Gastrocnemius medialis (tissue), 4 donors: Measurements from ENCODE around the gene PAX5. TPM values are rescaled to one million over a fixed set of nuclear protein-coding genes. Genes with fewer than 3 reads are reported as not detected.

Experiments used
- ATAC-seq, 2 donors: fragments of 150-250 bp; one replicate each; pipeline ENCODE4 v1.9.1; 2016
- DNase-seq, 2 donors: peaks; one replicate each; pipeline ENCODE4 v3.0.0-alpha.2; 2019
- H3K27ac ChIP-seq, 4 donors: fragments of 200-600 bp; sonication (generic); 1 replicate in 1 of 4; 2 replicates in 3 of 4; pipeline ENCODE4 v1.5.1; 2016 to 2018; ENCODE audit warnings: mild to moderate bottlenecking in 2 of 4, moderate library complexity in 1 of 4
- H3K27me3 ChIP-seq, 3 donors: fragments of 200-600 bp; sonication (generic) in 2 of 3; 1 replicate in 1 of 3; 2 replicates in 2 of 3; pipeline versions ENCODE4 v1.5.1 to v1.6.0; 2016 to 2019; ENCODE audit warnings: mild to moderate bottlenecking in 1 of 3, moderate library complexity in 1 of 3
- H3K36me3 ChIP-seq, 2 donors: fragments of 200-600 bp; sonication (generic) in 1 of 2; one replicate each; pipeline ENCODE4 v1.5.1; 2017 to 2018
- H3K4me1 ChIP-seq, 2 donors: fragments of 200-600 bp; sonication (generic) in 1 of 2; one replicate each; pipeline ENCODE4 v1.5.1; 2016 to 2017; ENCODE audit warnings: mild to moderate bottlenecking in 2 of 2
- H3K4me3 ChIP-seq, 4 donors: fragments of 200-600 bp; sonication (generic) in 3 of 4; 1 replicate in 1 of 4; 2 replicates in 3 of 4; pipeline ENCODE4 v1.5.1; 2016 to 2019; ENCODE audit warnings: mild to moderate bottlenecking in 2 of 4
- H3K9me3 ChIP-seq, 3 donors: fragments of 200-600 bp; sonication (generic) in 2 of 3; 1 replicate in 1 of 3; 2 replicates in 2 of 3; pipeline ENCODE4 v1.5.1; 2016 to 2019
- POLR2A ChIP-seq, 2 donors: fragments of 450-650 bp; IDR thresholded peaks; one replicate each; pipeline ENCODE4 v1.6.1; 2017; ENCODE audit warnings: antibody characterized with exemption in 2 of 2, mild to moderate bottlenecking in 2 of 2, moderate library complexity in 2 of 2
- in situ Hi-C, 4 donors: fragments of 200-750 bp; cut with MboI; loops; one replicate each; pipeline versions ENCODE4 v1.15.0 to v1.8.0; 2017; ENCODE audit warnings: low sequenced_read_pairs in 4 of 4
- intact Hi-C: fragments of 100-400 bp; cut with DNase I; formaldehyde crosslinking; loops from one replicate; pipeline ENCODE4 v1.15.1; 2023; ENCODE audit warnings: low total_unique reads
- total RNA-seq, 4 donors: library from RNA; depleted of rRNA; stranded (reverse); fragments of >200 nt; gene quantifications; one replicate each; pipeline versions ENCODE4 v1.1.0 to v1.2.3, GENCODE V29; 2016
- TF ChIP-seq, protein P1 (sequence below), 5 experiments: fragments of 450-650 bp in 3 of 5; fragments of 200-600 bp in 2 of 5; sonication (generic) in 2 of 5; IDR thresholded peaks in 4 of 5; conservative IDR thresholded peaks in 1 of 5; 1 replicate in 4 of 5; 2 replicates in 1 of 5; pipeline ENCODE4 v1.5.1; 2016 to 2019; ENCODE audit warnings: antibody characterized with exemption in 5 of 5, mild to moderate bottlenecking in 3 of 5, moderate library complexity in 3 of 5

The PAX5 gene
- total RNA-seq, 4 donors from 2014 or later = 0.19 TPM; not detected in 3

DNA sequence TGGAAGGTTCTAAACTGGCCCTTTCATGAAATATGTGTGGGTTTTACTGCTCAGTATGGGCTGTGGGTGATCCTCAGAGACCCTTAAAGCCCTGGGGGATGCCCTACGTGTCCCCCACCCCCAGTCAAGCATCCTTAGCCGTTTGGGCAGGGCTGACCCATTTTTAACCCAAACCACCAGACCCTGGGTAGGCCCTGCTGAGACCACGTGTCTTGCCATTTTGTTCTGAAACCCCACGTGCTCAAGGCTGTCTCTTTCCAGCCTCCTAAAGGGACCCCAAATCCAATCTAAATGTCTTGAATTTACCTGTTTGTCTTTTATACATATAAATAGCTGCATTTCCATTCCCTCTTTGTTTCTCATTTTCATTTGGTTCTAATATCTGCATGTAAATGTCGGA is 94.9 kb downstream of the PAX5 start:
- TF ChIP-seq POLR2A (IDR thresholded peaks at IDR 0.05) = no peak
- TF ChIP-seq, protein P1, sequence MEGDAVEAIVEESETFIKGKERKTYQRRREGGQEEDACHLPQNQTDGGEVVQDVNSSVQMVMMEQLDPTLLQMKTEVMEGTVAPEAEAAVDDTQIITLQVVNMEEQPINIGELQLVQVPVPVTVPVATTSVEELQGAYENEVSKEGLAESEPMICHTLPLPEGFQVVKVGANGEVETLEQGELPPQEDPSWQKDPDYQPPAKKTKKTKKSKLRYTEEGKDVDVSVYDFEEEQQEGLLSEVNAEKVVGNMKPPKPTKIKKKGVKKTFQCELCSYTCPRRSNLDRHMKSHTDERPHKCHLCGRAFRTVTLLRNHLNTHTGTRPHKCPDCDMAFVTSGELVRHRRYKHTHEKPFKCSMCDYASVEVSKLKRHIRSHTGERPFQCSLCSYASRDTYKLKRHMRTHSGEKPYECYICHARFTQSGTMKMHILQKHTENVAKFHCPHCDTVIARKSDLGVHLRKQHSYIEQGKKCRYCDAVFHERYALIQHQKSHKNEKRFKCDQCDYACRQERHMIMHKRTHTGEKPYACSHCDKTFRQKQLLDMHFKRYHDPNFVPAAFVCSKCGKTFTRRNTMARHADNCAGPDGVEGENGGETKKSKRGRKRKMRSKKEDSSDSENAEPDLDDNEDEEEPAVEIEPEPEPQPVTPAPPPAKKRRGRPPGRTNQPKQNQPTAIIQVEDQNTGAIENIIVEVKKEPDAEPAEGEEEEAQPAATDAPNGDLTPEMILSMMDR (IDR thresholded peaks at IDR 0.05 in 4 of 5, conservative IDR thresholded peaks at IDR 0.05 in 1 of 5) = no peak
- DNase-seq (no peak), ATAC-seq (no peak)
- Histone ChIP-seq H3K36me3 (no peaks in the 10 kb centered on the region), H3K4me3 (no peak overlapping the region), H3K9me3 (no peaks in the 10 kb centered on the region), H3K4me1 (no peaks in the 10 kb centered on the region), H3K27me3 (peaks cover 0 to 4% (median 0%) of the 10 kb centered on the region in 3 donors), H3K27ac (no peak overlapping the region)
- intact Hi-C loops = no loop called here
- in situ Hi-C loops = no loop called here

DNA sequence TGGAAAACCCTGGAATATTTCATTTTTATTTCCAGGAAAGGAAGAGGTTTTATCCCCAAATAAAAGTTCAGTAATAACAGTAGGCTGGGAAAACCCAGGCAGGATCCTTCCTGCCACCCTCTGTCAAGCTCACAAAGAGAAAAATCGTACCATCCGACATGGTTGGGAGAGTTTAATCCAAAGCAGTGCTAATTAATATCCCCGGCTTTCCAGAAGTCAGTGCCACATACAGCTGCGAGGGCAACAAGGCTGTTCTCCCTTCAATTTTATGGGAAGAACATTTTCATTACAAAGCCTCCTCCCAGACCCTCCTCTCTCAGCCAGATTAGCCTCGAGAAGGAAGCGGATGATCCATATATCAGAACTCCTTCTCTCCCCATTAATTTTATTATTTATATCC is 95.5 kb downstream of the PAX5 start:
- no peak for DNase-seq
- intact Hi-C loops (no loop called here), in situ Hi-C loops (no loop called here)
- Histone ChIP-seq H3K27me3 (peaks cover 0 to 4% (median 0%) of the 10 kb centered on the region in 3 donors), H3K36me3 (no peaks in the 10 kb centered on the region), H3K4me3 (no peak overlapping the region), H3K9me3 (no peaks in the 10 kb centered on the region), H3K27ac (no peak overlapping the region), H3K4me1 (no peaks in the 10 kb centered on the region)
- TF ChIP-seq POLR2A (IDR thresholded peaks at IDR 0.05) = no peak
- TF ChIP-seq, protein P1 (IDR thresholded peaks at IDR 0.05 in 4 of 5, conservative IDR thresholded peaks at IDR 0.05 in 1 of 5) = no peak
- ATAC-seq = no peak

DNA sequence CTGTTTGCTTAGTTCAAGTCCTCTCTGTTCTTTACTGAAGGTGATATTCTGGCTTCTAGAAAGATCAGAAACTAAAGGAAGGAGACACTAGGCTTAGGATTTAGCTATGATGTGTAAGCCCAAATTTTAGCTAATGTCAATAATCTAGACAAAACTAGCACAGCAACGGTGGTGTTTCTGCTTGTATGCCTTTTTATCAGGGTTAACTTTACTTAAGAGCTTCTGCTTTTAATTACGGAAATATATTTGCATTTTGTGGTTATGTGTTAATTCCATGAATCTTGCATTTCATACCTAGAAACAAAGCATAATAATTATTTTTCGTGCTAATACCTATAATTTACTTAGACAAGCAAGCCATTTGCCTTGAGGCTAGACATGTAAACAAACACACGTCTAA is 96.1 kb downstream of the PAX5 start:
- H3K4me1 ChIP-seq = no peaks in the 10 kb centered on the region
- H3K27me3 ChIP-seq = peaks cover 0 to 4% (median 0%) of the 10 kb centered on the region in 3 donors
- in situ Hi-C loops (no loop called here), intact Hi-C loops (no loop called here)
- DNase-seq (no peak), ATAC-seq (no peak)
- TF ChIP-seq, protein P1 (IDR thresholded peaks at IDR 0.05 in 4 of 5, conservative IDR thresholded peaks at IDR 0.05 in 1 of 5) = no peak
- TF ChIP-seq POLR2A (IDR thresholded peaks at IDR 0.05) = no peak
- no peak overlapping the region for H3K4me3 ChIP-seq
- no peak overlapping the region for H3K27ac ChIP-seq
- no peaks in the 10 kb centered on the region for H3K9me3 ChIP-seq
- H3K36me3 ChIP-seq = no peaks in the 10 kb centered on the region

GRCh38 chr9:36937346-36937745 is 96.7 kb downstream of the PAX5 start:
- no peak overlapping the region for H3K27ac ChIP-seq
- in situ Hi-C loops (no loop called here), intact Hi-C loops (no loop called here)
- TF ChIP-seq, protein P1 (IDR thresholded peaks at IDR 0.05 in 4 of 5, conservative IDR thresholded peaks at IDR 0.05 in 1 of 5) = no peak
- no peak for TF ChIP-seq POLR2A (IDR thresholded peaks at IDR 0.05)
- DNase-seq (no peak), ATAC-seq (no peak)
- no peaks in the 10 kb centered on the region for H3K36me3 ChIP-seq
- no peak overlapping the region for H3K4me3 ChIP-seq
- no peaks in the 10 kb centered on the region for H3K9me3 ChIP-seq
- H3K4me1 ChIP-seq = no peaks in the 10 kb centered on the region
- H3K27me3 ChIP-seq = peaks cover 0 to 4% (median 0%) of the 10 kb centered on the region in 3 donors

- in situ Hi-C loops = no loop called here
- H3K36me3 ChIP-seq = no peaks in the 10 kb centered on the region
- no peak overlapping the region for H3K4me3 ChIP-seq
- intact Hi-C loops = no loop called here
- ATAC-seq (no peak), DNase-seq (no peak)
- H3K9me3 ChIP-seq = no peaks in the 10 kb centered on the region
- H3K27ac ChIP-seq = no peak overlapping the region
- peaks cover 0 to 4% (median 0%) of the 10 kb centered on the region in 3 donors for H3K27me3 ChIP-seq
- no peaks in the 10 kb centered on the region for H3K4me1 ChIP-seq
- TF ChIP-seq, protein P1 (IDR thresholded peaks at IDR 0.05 in 4 of 5, conservative IDR thresholded peaks at IDR 0.05 in 1 of 5) = no peak
- TF ChIP-seq POLR2A (IDR thresholded peaks at IDR 0.05) = no peak
These were observed 97.6 kb downstream of the PAX5 start for GRCh38 chr9:36936498-36936831.
